Prostate gland (tissue), 2 donors: ENCODE results near the gene UBE2E1.

ENCODE experiments used
- CTCF ChIP-seq, 4 experiments: fragments of 200-600 bp in 2 of 4; fragments of 450-650 bp in 2 of 4; sonication (generic) in 2 of 4; IDR thresholded peaks; 1 replicate in 3 of 4; 2 replicates in 1 of 4; pipeline ENCODE4 v1.5.1; 2016 to 2019; ENCODE audit warnings: antibody characterized with exemption in 4 of 4, mild to moderate bottlenecking in 2 of 4, moderate library complexity in 2 of 4
- POLR2A ChIP-seq: fragments of 450-650 bp; IDR thresholded peaks from one replicate; pipeline ENCODE4 v1.6.1; 2016; ENCODE audit warnings: antibody characterized with exemption, mild to moderate bottlenecking
- POLR2AphosphoS5 ChIP-seq: sonication (generic); formaldehyde crosslinking; IDR thresholded peaks from one replicate; pipeline ENCODE4 v1.6.1; 2017; ENCODE audit warnings: antibody characterized with exemption

- TF ChIP-seq CTCF (IDR thresholded peaks at IDR 0.05) (no peak), POLR2AphosphoS5 (no peak), POLR2A (no peak)
Measured at GRCh38 chr3:23760871-23761373, 44.8 kb upstream of the UBE2E1 start.
